GM12872 (cell line): Measurements from ENCODE around the gene TMUB2.

ENCODE experiments used
- CTCF ChIP-seq: IDR thresholded peaks from 3 replicates; pipeline ENCODE4 v1.5.1; 2011; ENCODE audit warnings: low read depth, mild to moderate bottlenecking, low read length, moderate library complexity; ENCODE audit not compliant: insufficient read depth

Gene TMUB2

GRCh38 chr17:44186307-44187130, at the start of gene TMUB2:
Gene TMUB2 (plus strand): TSS chr17:44186972. CDS start chr17:44187709, 737 bp downstream.
- TF ChIP-seq CTCF = no peak

GRCh38 chr17:44137891-44138709, 48.7 kb upstream of the TMUB2 start:
- no peak for TF ChIP-seq CTCF

- TF ChIP-seq CTCF = no peak
Measured at GRCh38 chr17:44144966-44145739, 41.6 kb upstream of the TMUB2 start.

- TF ChIP-seq CTCF = no peak
Measured at GRCh38 chr17:44146375-44147346, 40.1 kb upstream of the TMUB2 start.

- no peak for TF ChIP-seq CTCF
Measured at GRCh38 chr17:44147812-44148211, 39.0 kb upstream of the TMUB2 start.

- no peak for TF ChIP-seq CTCF
Measured at GRCh38 chr17:44149750-44150329, 36.9 kb upstream of the TMUB2 start.
